ENCODE measurements around the gene TGDS. TPM values are rescaled to one million over a fixed set of nuclear protein-coding genes. Genes with fewer than 3 reads are reported as not detected.
"Not testable (repeated sequence)": the region's sequence is repeated elsewhere in the genome, so short reads cannot be mapped to it uniquely, and the experiment has no call there.

Gene TGDS
- polyA plus RNA-seq, 3 donors, result 18.8 to 21.6 (median 21.0) TPM

DNA sequence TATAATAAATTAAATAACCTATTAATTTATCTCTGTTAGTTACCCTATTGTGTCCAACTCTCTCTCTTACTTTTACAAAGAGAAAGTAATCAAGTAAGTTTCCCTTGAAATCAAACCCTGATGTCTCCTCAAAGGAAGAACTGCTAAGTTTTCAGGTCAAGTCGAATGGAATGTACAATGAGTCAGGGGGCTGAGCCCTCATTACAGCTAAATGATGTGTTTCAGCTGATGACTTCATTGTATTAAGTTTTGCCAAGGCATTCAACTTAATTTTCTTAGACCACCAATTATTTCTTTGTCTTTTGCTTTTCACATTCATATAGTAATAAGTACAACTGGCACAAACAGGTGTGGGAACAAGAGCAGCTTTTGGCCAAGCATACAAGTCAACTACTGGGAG lies 61.8 kb downstream of the TGDS start:
- DNase-seq (ENCODE audit: extremely low read depth in 1 of 11, low read depth in 9 of 11, low spot score in 4 of 11), result no peak

DNA sequence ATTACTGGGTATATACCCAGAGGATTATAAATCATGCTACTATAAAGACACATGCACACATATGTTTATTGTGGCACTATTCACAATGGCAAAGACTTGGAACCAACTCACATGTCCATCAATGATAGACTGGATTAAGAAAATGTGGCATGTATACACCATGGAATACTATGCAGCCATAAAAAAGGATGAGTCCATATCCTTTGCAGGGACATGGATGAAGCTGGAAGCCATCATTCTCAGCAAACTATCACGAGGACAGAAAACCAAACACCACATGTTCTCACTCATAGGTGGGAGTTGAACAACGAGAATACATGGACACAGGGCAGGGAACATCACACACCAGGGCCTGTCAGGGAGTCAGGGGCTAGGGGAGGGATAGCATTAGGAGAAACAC lies 63.7 kb downstream of the TGDS start:
- not testable (repeated sequence) for DNase-seq (ENCODE audit: extremely low read depth in 1 of 11, low read depth in 9 of 11, low spot score in 4 of 11)

DNA sequence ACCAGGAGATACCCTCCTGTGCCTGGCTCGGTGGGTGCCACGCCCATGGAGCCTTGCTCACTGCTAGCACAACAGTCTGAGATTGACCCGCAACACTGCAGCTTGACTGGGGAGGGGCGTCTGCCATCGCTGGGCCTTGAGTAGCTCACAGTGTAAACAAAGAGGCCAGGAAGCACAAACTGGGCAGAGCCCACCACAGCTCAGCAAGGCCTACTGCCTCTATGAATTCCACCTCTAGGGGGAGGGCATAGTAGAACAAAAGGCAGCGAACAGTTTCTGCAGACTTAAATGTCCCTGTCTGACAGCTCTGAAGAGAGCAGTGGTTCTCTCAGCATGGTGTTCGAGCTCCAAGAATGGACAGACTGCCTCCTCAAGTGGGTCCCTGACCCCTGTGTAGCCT lies 69.0 kb downstream of the TGDS start:
- not testable (repeated sequence) for DNase-seq (ENCODE audit: extremely low read depth in 1 of 11, low read depth in 9 of 11, low spot score in 4 of 11)

- no peak for DNase-seq (ENCODE audit: extremely low read depth in 1 of 11, low read depth in 9 of 11, low spot score in 4 of 11)
Observed at GRCh38 chr13:94525781-94526180, 70.2 kb downstream of the TGDS start.

DNA sequence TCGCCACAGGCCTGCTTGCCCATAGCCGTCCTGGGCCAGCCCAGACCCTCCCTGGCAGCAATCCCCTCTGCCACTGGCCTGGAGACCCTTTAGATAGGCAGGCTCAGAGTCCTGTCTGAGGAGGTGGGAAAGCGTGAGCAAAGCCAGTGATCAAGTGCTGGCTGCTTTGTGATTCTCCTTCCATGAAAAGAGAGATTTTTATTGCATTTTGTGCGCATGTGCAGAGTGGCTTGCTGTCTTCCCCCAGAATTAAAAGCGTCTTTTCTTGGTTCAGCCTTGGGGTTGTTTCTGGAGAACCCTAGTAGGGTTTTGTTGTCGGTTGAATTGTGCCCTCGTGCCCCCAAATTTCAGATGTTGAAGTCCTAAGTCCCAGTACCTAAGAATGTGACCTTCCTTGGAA lies 71.5 kb downstream of the TGDS start:
- DNase-seq (ENCODE audit: extremely low read depth in 1 of 11, low read depth in 9 of 11, low spot score in 4 of 11), result no peak

Other genes with a start within 250 kb of the TGDS start
- under 1 TPM; 0.26 to 0.39 (median 0.27) TPM for gene DCT, start 116.5 kb downstream of the TGDS start, polyA plus RNA-seq (ENCODE audit: insufficient read length in 3 of 3)
- 1 to 10 TPM; 8.1 to 9.9 (median 8.1) TPM for gene GPR180, start 5.7 kb upstream of the TGDS start, polyA plus RNA-seq (ENCODE audit: insufficient read length in 3 of 3)
- gene SOX21, start 116.4 kb upstream of the TGDS start, polyA plus RNA-seq (ENCODE audit: insufficient read length in 3 of 3), result under 1 TPM; 0.15 to 0.28 (median 0.27) TPM